A673 (cell line): ENCODE results near the gene CA4.

Experiments used
- EZH2 ChIP-seq: fragments of 200-600 bp; sonication (generic); IDR thresholded peaks from 2 replicates; pipeline ENCODE4 v1.6.1; 2017; ENCODE audit warnings: borderline replicate concordance, low read depth, mild to moderate bottlenecking, mixed read lengths, antibody characterized with exemption, low read length; ENCODE audit not compliant: poor library complexity, severe bottlenecking
- TF ChIP-seq, protein P1 (sequence below): fragments of 300-800, 200-600 bp; sonication (generic); conservative IDR thresholded peaks from 2 replicates; pipeline ENCODE4 v1.5.1; 2017; ENCODE audit warnings: low read depth, mild to moderate bottlenecking, antibody characterized with exemption, low read length, moderate library complexity, mixed read lengths

DNA sequence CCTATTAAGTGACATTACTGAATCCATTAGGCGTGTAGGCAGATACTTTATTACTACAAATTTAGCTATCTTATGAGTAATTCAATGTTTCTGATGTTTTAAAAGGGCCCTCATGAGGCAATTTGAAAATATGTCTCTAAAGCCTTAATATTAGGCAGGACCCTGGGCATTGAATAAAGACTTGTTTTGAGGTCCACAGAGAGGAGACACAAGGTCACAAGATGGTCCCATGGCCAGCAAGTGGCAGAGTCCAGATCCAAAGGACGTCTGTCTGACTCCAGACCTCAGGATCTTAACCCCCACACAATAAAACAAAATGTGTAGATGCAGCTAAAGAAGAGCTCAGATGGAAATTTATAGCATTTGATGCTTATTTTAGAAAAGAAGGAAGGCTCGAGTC lies 39.2 kb upstream of the CA4 start:
- TF ChIP-seq, protein P1, sequence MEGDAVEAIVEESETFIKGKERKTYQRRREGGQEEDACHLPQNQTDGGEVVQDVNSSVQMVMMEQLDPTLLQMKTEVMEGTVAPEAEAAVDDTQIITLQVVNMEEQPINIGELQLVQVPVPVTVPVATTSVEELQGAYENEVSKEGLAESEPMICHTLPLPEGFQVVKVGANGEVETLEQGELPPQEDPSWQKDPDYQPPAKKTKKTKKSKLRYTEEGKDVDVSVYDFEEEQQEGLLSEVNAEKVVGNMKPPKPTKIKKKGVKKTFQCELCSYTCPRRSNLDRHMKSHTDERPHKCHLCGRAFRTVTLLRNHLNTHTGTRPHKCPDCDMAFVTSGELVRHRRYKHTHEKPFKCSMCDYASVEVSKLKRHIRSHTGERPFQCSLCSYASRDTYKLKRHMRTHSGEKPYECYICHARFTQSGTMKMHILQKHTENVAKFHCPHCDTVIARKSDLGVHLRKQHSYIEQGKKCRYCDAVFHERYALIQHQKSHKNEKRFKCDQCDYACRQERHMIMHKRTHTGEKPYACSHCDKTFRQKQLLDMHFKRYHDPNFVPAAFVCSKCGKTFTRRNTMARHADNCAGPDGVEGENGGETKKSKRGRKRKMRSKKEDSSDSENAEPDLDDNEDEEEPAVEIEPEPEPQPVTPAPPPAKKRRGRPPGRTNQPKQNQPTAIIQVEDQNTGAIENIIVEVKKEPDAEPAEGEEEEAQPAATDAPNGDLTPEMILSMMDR = no peak
- TF ChIP-seq EZH2 = no peak
